ENCODE results near the gene CAPN9. TPM values are rescaled to one million over a fixed set of nuclear protein-coding genes. Genes with fewer than 3 reads are reported as not detected.

CAPN9 gene
- total and polyA plus RNA-seq, 9 of the 15 experiments (the other 6 are each of a cell fraction or from before 2014, with no cell fraction given), result not detected

DNA sequence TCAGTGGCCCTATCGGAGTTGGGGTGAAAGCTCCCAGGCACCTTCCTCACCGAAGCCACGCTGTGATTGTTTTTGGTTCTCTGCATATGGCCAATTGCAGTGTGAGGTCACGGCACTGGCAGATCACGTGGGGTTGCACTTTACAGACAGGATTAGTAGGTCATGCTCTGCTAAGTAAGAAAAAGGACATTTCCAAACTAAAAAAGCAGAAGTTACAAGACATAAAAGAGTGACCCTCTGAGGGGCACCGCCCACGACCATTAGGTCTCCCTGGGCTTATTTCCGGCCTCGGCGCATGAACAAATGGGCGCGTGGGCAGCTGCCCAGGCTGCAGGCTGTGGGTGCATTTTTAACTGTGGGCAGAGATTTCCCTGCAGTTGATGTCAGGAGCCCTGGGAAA, 2.0 kb downstream of the CAPN9 start:
- WGBS (ENCODE audit: insufficient coverage, low coverage, missing lambda C conversion rate), result 1% methylated on average over 12 of the region's 12 CpGs
- Histone ChIP-seq H3K9ac (ENCODE audit: insufficient read depth in 1 of 2, low read depth in 2 of 2, low read length in 2 of 2) (no peak overlapping the region), H3K4me1 (replicated peaks in 1 of 2; ENCODE audit: control insufficient read depth in 2 of 2, insufficient read depth in 2 of 2, low read length in 2 of 2) (peaks cover 0 to 6% of the 10 kb centered on the region in 2 experiments; a peak in 1 of 5 replicates), H3K36me3 (ENCODE audit: control insufficient read depth, insufficient read depth, low read length) (no peaks in the 10 kb centered on the region), H3K9me1 (ENCODE audit: control insufficient read depth, insufficient read depth, low read length) (no peaks in the 10 kb centered on the region), H2AFZ (ENCODE audit: low read depth, low read length) (no peak overlapping the region), H3K4me2 (ENCODE audit: insufficient read depth, low read length) (no peak overlapping the region), H3K4me3 (no peak overlapping the region), H3K79me2 (ENCODE audit: control insufficient read depth, insufficient read depth, low read length) (no peaks in the 10 kb centered on the region), H3K9me3 (replicated peaks; ENCODE audit: control insufficient read depth, insufficient read depth, low read depth, low read length) (no peaks in the 10 kb centered on the region), H3K27me3 (ENCODE audit: control insufficient read depth in 2 of 2, insufficient read depth in 2 of 2, low read length in 2 of 2) (peaks cover 43 to 65% of the 10 kb centered on the region in 2 experiments), H3K27ac (ENCODE audit: extremely low read depth, low read depth, low read length) (no peak overlapping the region; the same call in 2 of the 3 replicates), H4K20me1 (replicated peaks; ENCODE audit: control insufficient read depth, insufficient read depth, low read length) (no peaks in the 10 kb centered on the region)
- POLR2A ChIA-PET, result no interaction called here
- intact Hi-C loops (cut with micrococcal nuclease), result no loop called here
- CTCF ChIA-PET (ENCODE audit: low intra/inter-chr PET ratio), result no interaction called here
- DNase-seq (ENCODE audit: extremely low read depth in 1 of 4, low spot score in 3 of 4) (no peak), FAIRE-seq (no peak), ATAC-seq (no peak)
- no TSS peak for BruUV-seq (replicated peaks)
- in situ Hi-C loops (cut with MboI), result no loop called here
- no peak for TF ChIP-seq LEF1 (IDR thresholded peaks at IDR 0.05)
- TF ChIP-seq MYBL2 (IDR thresholded peaks at IDR 0.05; ENCODE audit: low read depth), result no peak
- TF ChIP-seq MYBL2 (CRISPR knock-in tag; IDR thresholded peaks at IDR 0.05; ENCODE audit: borderline replicate concordance), result no peak
- no peak for TF ChIP-seq FUS (optimal IDR thresholded peaks at IDR 0.05; ENCODE audit: low read depth, low read length)
- TF ChIP-seq ZNF436 (CRISPR knock-in tag; IDR thresholded peaks at IDR 0.05), result no peak
- TF ChIP-seq, protein P1, sequence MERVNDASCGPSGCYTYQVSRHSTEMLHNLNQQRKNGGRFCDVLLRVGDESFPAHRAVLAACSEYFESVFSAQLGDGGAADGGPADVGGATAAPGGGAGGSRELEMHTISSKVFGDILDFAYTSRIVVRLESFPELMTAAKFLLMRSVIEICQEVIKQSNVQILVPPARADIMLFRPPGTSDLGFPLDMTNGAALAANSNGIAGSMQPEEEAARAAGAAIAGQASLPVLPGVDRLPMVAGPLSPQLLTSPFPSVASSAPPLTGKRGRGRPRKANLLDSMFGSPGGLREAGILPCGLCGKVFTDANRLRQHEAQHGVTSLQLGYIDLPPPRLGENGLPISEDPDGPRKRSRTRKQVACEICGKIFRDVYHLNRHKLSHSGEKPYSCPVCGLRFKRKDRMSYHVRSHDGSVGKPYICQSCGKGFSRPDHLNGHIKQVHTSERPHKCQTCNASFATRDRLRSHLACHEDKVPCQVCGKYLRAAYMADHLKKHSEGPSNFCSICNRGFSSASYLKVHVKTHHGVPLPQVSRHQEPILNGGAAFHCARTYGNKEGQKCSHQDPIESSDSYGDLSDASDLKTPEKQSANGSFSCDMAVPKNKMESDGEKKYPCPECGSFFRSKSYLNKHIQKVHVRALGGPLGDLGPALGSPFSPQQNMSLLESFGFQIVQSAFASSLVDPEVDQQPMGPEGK (CRISPR knock-in tag; IDR thresholded peaks at IDR 0.05; ENCODE audit: borderline replicate concordance), result no peak
- no peak for TF ChIP-seq ZNF408 (CRISPR knock-in tag; IDR thresholded peaks at IDR 0.05; ENCODE audit: low read depth)
- no peak for TF ChIP-seq KDM4B (IDR thresholded peaks at IDR 0.05; ENCODE audit: borderline replicate concordance in 2 of 2, low read depth in 1 of 2)
- TF ChIP-seq EGR1 (conservative IDR thresholded peaks at IDR 0.05), result peak; percentile 10; the same call in 1 of the 2 replicates
- no peak for TF ChIP-seq RBM22 (IDR thresholded peaks at IDR 0.05; ENCODE audit: low read depth, low read length, poor library complexity, severe bottlenecking)
- TF ChIP-seq RAD51 (IDR thresholded peaks at IDR 0.05; ENCODE audit: borderline replicate concordance, low read depth), result 0 out of 2 replicates have a peak, but pooled peaks have one; percentile 20
- TF ChIP-seq, protein P2, sequence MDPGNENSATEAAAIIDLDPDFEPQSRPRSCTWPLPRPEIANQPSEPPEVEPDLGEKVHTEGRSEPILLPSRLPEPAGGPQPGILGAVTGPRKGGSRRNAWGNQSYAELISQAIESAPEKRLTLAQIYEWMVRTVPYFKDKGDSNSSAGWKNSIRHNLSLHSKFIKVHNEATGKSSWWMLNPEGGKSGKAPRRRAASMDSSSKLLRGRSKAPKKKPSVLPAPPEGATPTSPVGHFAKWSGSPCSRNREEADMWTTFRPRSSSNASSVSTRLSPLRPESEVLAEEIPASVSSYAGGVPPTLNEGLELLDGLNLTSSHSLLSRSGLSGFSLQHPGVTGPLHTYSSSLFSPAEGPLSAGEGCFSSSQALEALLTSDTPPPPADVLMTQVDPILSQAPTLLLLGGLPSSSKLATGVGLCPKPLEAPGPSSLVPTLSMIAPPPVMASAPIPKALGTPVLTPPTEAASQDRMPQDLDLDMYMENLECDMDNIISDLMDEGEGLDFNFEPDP (CRISPR knock-in tag; IDR thresholded peaks at IDR 0.05), result no peak
- TF ChIP-seq, protein P3, sequence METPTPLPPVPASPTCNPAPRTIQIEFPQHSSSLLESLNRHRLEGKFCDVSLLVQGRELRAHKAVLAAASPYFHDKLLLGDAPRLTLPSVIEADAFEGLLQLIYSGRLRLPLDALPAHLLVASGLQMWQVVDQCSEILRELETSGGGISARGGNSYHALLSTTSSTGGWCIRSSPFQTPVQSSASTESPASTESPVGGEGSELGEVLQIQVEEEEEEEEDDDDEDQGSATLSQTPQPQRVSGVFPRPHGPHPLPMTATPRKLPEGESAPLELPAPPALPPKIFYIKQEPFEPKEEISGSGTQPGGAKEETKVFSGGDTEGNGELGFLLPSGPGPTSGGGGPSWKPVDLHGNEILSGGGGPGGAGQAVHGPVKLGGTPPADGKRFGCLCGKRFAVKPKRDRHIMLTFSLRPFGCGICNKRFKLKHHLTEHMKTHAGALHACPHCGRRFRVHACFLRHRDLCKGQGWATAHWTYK (CRISPR knock-in tag; IDR thresholded peaks at IDR 0.05), result no peak
- no peak for TF ChIP-seq ASH1L (IDR thresholded peaks at IDR 0.05; ENCODE audit: borderline replicate concordance, low read depth, partially characterized antibody)
- TF ChIP-seq, protein P4, sequence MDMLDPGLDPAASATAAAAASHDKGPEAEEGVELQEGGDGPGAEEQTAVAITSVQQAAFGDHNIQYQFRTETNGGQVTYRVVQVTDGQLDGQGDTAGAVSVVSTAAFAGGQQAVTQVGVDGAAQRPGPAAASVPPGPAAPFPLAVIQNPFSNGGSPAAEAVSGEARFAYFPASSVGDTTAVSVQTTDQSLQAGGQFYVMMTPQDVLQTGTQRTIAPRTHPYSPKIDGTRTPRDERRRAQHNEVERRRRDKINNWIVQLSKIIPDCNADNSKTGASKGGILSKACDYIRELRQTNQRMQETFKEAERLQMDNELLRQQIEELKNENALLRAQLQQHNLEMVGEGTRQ (CRISPR knock-in tag; IDR thresholded peaks at IDR 0.05), result peak; percentile 56
- TF ChIP-seq, protein P5, sequence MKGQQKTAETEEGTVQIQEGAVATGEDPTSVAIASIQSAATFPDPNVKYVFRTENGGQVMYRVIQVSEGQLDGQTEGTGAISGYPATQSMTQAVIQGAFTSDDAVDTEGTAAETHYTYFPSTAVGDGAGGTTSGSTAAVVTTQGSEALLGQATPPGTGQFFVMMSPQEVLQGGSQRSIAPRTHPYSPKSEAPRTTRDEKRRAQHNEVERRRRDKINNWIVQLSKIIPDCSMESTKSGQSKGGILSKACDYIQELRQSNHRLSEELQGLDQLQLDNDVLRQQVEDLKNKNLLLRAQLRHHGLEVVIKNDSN (CRISPR knock-in tag; IDR thresholded peaks at IDR 0.05), result peak; percentile 75
- TF ChIP-seq NFATC3 (IDR thresholded peaks at IDR 0.05), result no peak
